GM19043 (cell line): ENCODE measurements around the gene MKS1.

ENCODE experiments used
- ATAC-seq: cut with Tn5 transposase; IDR thresholded peaks from one replicate; pipeline ENCODE4 v1.9.1; 2021; ENCODE audit warnings: low read depth; ENCODE audit not compliant: unreplicated experiment

MKS1 gene

GRCh38 chr17:58205936-58206335 is 13.1 kb downstream of the MKS1 start:
- no peak for ATAC-seq

DNA sequence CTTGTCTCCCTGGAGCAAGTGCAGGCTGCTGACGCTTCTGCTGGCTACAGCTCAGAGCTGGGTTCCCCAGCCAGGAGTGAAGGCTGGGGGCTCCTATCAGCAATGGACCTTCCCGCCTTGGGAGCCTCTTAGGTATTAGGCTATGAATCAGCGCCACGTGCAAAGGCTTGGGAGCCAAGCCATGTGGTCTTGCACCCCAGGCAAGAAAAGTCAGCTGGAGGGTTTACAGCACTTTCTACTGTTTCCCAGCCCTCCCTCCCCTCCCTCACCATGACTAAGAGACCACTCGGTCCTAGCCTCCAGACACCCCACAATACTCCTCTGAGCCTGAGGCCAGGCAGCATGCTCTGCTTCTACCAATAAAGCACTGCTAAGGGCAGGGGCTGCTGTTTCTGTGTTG is 14.3 kb downstream of the MKS1 start:
- ATAC-seq = no peak

DNA sequence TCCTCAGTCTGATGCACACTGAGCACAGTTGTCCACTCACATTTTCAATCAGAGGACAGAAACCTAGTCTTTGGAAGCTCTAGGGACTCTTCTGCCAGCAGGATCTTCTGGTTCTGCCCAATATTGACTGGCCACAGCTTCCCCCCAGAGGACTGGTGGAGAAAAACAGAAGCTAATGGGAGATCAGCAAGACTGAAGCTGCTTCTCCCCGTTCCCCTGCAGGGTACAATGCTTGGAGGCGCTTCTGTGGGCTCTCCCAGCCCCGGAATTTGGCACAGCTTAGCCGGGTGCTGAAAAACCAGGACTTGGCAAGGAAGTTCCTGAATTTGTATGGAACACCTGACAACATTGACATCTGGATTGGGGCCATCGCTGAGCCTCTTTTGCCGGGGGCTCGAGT is 16.2 kb downstream of the MKS1 start:
- ATAC-seq = no peak

DNA sequence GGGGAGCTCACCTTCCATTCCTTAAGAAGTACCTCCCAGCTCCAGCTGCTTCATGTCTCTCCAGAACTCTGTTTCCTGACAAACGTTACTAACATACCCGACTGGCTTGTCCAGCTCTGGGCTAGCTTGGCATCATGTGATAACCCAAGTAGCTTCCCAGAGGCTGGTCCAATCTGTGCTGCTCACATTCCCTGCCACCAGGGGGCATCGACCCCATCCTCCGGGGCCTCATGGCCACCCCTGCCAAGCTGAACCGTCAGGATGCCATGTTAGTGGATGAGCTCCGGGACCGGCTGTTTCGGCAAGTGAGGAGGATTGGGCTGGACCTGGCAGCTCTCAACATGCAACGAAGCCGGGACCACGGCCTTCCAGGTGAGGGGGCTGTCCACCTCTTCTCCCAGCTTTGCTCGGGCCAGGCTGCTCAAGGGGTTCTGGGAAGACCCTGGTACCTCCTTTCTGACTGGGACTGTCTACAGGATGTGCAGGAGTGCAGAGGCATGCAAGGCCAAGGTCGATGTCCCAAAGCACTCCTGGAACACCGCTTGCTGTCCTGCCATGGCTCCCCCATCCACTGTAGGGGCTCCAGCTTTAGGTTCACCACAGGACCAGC is 18.9 kb downstream of the MKS1 start:
- ATAC-seq = no peak

GRCh38 chr17:58196610-58197009 is 22.4 kb downstream of the MKS1 start:
- no peak for ATAC-seq

DNA sequence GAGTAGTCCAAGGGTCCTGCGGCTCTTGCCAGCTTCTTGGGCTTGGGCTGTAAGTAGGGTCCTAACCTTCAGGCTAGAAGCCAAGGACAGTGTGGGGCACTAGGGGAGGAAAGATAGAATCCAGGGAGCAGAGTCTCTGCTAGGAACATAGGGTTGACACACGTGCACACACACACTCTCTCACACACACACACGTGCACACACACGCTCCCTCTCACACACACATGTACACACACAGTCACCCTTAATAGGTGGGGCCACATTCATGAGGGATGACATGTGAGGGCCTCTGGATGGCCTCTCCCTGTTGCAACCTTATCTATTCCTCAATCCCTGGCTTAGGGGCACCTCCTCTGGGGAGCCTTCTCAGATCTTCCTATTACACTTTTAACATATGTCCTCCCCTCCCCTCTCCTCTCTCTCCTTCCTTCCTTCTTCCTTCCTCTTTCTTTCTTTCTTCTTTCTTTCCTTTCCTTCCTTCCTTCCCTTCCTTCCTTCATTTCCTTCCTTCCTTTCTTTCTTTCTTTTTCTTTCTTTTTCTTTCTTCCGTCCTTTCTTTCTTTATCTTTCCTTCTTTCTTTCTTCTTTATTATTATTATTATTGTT is 23.4 kb downstream of the MKS1 start:
- no peak for ATAC-seq

- no peak for ATAC-seq
Measured at GRCh38 chr17:58193641-58194255, 25.3 kb downstream of the MKS1 start.

DNA sequence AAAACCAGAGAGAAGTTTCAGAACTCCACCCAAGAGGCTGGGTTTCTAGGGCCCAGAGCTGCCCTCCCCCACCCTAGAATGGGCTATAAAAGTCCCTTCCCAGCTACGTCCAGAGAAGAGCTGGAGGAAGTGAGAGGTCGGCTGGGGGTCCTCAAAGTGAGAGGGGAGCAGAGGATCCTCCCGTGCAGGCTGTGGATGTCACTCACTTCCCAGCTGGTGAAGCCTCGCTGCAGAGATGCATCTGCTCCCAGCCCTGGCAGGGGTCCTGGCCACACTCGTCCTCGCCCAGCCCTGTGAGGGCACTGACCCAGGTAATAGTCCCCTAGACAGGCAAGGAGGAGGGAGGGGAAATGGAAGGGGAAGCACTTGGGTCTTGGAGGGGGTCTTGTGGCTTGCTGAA is 26.4 kb downstream of the MKS1 start, which contains the start of gene EPX:
Gene EPX, plus strand, starts transcription at position 115 of the 400 bp plus-strand sequence. Its CDS starts 121 bp downstream, at position 236.
- no peak for ATAC-seq

- ATAC-seq = no peak
Measured at GRCh38 chr17:58191241-58191896, 27.7 kb downstream of the MKS1 start.

DNA sequence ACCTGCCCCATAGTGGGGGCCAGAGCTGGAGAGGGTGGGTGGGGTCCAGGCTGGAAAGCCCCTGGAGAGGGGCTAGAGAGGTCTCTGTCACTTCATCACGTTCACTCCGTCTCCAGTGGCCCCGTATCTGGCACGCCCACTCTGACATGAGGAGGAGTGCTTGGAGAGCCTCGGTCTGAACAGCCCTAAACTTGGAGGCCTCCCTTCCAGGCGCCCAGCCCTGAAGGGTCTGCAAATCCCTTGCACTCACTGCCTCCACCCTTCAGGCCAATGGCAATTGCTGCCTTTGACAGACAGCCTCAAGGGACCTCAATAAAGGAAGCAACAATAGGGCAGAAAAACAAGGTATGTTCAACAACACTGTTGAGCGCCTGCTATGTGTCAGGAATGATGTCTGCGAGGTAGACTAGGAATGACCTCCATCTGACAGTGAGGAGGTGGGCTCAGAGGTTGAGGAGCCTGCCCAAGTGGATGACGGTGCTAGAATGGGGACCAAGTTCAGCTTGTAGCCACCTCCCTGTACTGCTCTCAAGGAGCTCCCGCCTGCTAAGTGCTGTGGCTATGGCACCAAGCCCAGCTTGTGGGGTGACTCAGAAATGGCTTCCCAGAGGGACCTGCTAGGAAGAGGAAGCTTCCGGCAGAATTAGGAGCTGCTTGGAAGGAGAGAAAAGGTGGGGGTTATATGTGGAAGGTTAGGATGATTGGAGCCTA is 29.5 kb downstream of the MKS1 start:
- no peak for ATAC-seq

DNA sequence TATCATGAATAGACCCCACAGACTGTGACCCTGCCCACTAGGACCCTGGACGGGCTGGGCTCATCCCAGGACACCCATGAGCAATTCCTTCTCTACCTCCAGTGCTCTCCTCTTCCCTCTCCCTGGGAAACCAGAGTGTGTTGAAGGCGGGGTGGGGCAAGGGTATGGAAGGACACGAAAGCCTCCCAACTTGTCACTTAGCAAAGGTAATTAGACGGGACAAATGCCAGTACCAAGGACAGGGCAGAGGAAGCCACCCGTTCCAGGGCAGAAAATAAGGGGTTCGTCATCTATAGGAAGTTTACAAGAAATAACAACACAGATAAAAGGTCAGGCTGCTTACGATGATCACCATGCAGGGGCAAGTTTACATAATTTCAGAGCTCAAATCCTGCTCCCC is 31.4 kb downstream of the MKS1 start:
- ATAC-seq = no peak

- no peak for ATAC-seq
Measured at GRCh38 chr17:58187063-58187462, 32.0 kb downstream of the MKS1 start.

GRCh38 chr17:58186591-58186990 is 32.5 kb downstream of the MKS1 start:
- no peak for ATAC-seq

DNA sequence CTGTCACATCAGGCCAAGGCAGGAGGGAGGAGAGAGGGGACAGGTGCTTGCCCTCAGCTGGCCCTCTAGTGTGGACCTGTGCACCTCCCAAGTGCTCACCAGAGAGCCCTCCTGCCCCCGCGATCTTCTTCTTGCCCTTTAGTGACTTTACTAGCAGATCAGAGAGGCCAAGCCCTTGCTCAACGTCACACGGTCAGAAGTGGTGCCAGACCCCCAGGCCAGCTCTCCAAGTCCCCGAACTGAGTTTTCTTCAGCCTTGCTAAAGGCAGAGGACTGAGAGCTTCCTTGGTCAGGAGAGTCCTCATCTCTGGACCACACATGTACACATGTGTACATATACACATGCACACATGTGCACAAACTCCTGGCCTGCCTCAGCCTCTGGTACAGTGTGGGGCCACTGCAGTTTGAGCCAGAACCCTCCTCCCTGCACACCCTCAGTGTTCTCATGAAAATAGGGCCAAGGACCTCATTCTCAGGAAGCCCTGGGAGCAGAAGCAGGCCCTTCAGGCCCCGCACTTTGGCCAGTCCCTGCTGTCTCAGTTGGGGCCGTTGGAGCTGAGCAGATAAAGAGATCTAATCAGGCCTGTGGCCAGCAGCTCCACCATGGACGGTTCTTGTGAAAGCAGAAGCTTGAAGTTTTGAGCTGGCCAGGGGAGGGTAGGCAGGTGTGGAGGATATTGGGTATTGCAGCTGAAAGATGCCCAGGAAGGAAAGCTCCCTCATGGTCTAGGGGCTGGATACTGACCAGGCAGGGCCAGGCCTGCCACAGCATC is 33.9 kb downstream of the MKS1 start:
- ATAC-seq = no peak

DNA sequence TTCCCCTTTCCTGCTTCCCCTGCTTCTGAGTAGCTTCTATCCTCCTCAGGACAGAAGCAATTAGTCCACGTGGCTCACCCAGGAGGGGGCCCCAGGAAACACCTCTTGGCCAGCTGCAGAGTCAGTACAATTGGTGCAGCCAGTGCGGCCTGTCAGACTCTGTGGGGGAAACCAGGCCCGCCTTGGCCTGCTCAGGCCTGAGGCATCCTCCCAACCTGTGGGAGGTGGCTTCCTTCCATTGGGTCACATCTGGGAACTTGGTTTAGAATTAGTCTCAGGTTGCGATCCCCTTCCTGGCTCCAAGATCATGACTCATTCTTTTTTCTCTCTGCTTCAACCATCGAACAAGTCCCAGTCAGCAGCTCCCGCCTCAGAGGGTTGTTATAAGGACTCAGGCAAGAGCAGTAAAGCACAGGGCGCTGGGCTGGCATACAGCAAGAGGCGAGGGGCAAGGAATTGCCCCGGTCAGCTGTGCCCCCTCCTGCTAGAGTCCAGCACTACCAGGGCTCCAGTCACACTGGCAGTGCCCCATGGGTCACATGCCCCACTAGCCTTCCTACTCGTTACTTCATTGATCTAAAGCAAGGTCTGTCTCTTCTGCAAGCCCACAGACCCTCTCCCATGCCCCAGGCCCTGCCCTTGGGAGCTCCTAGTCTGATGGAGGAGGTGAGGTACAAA is 34.6 kb downstream of the MKS1 start:
- no peak for ATAC-seq

GRCh38 chr17:58183514-58183913 is 35.5 kb downstream of the MKS1 start:
- ATAC-seq = no peak

DNA sequence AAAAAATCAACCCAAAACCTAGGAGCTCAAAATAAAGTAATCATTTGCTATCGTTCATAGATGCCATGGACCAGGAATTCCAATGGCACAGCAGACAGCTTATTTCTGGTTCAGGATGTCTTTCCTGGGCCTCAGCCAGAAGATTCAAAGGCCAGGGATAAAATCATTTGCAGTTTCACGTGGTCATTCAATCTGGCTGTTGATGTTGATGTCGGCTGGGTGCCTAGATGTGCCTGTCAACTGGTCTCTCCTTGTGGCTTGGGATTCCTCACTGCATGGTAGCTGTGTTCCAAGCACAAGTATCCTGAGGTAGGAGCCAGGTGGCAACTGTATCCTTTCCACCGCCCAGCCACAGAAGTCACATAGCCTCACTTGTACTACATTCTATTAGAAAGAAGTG is 37.3 kb downstream of the MKS1 start:
- no peak for ATAC-seq

GRCh38 chr17:58176200-58176599 is 42.9 kb downstream of the MKS1 start:
- no peak for ATAC-seq

GRCh38 chr17:58174871-58175270 is 44.2 kb downstream of the MKS1 start:
- ATAC-seq = no peak
